ENCODE data around the gene PCDHA4.
"Not testable (repeated sequence)": the region's sequence is repeated elsewhere in the genome, so short reads cannot be mapped to it uniquely, and the experiment has no call there.

DNA sequence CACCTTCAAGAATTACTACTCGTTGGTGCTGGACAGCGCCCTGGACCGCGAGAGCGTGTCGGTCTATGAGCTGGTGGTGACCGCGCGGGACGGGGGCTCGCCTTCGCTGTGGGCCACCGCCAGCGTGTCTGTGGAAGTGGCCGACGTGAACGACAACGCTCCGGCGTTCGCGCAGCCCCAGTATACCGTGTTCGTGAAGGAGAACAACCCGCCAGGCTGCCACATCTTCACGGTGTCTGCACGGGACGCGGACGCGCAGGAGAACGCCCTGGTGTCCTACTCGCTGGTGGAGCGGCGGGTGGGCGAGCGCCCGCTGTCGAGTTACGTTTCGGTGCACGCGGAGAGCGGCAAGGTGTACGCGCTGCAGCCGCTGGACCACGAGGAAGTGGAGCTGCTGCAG, 16.1 kb downstream of the PCDHA4 start:
- TF ChIP-seq CTCF, POLR2A, POLR2AphosphoS5 (IDR thresholded peaks at IDR 0.05): not testable (repeated sequence)

Data from prostate gland (tissue), 2 donors.